ENCODE data around the gene PDE4D.
"Not testable (repeated sequence)": the region's sequence is repeated elsewhere in the genome, so short reads cannot be mapped to it uniquely, and the experiment has no call there.

The PDE4D gene

DNA sequence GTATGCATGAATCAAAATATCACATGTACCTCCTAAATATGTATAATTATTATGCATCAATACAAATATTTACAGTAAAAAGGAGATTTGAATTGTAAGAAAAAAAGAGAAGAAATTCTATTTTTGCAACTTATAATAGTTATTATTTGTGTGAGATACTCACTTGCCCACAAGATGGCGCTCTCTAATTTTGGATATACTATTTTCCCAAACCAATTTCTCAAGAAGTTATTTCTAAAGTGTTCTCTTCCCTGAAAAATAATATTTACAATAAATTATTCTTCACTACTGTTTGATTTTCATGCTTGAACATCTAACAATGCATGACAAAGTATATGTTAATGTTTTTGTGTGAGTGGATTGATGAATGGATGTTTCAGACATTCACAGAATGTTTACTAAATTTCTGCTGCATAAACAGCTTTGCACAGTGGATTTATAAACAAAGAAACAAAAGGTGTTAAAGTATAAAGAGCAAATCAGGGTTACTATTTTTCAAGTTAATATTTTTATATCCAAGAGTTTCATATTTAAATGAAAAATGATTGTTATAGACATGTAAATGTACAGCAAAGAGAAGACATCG lies 503.4 kb downstream of the PDE4D start:
- DNase-seq (ENCODE audit: low read depth): peak; percentile 45
- no peak overlapping the region for H3K4me3 ChIP-seq (ENCODE audit: low read length)
- TF ChIP-seq, protein P1, sequence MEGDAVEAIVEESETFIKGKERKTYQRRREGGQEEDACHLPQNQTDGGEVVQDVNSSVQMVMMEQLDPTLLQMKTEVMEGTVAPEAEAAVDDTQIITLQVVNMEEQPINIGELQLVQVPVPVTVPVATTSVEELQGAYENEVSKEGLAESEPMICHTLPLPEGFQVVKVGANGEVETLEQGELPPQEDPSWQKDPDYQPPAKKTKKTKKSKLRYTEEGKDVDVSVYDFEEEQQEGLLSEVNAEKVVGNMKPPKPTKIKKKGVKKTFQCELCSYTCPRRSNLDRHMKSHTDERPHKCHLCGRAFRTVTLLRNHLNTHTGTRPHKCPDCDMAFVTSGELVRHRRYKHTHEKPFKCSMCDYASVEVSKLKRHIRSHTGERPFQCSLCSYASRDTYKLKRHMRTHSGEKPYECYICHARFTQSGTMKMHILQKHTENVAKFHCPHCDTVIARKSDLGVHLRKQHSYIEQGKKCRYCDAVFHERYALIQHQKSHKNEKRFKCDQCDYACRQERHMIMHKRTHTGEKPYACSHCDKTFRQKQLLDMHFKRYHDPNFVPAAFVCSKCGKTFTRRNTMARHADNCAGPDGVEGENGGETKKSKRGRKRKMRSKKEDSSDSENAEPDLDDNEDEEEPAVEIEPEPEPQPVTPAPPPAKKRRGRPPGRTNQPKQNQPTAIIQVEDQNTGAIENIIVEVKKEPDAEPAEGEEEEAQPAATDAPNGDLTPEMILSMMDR (IDR thresholded peaks at IDR 0.05; ENCODE audit: insufficient read depth, low read depth, low read length, missing control alignments): peak; percentile 51

DNA sequence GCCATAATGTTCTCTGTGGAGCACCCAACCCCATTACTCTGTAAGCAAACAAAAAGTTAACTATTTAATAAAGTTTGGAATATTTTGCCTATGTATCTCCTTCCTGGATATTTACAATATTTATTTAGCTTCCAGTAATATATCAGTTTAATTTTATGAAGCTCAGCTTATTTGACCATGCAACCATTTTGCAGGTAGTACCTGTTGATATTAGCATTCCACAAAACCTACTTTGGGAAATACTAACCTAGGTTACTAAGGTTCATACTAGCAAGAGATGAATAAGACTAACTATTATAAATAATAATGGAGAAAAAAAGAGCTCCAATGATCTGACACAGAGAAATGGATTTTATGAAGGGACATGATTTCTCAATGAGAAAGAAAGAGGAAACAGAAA lies 506.4 kb downstream of the PDE4D start:
- DNase-seq (ENCODE audit: low read depth): no peak
- TF ChIP-seq, protein P1 (IDR thresholded peaks at IDR 0.05; ENCODE audit: insufficient read depth, low read depth, low read length, missing control alignments): no peak
- H3K4me3 ChIP-seq (ENCODE audit: low read length): no peak overlapping the region

DNA sequence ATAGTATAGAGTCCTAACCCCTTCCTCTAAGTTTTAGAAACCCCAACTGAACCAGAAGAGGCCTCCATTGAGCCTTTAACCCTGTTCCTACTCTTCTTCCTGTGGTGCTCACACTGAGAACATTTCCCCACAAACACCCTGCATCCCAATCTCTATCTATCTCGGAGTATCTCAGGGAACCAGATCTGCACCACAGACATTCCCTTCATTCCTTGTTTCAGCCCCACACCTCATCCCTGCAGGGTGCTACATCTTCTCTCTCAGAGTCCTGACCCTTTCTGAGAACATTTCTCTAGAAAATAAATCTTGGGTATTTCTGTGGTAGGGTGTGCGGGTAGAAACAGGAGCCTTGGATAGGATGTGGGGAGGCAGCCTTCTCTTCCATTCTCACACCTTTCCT lies 507.8 kb downstream of the PDE4D start:
- no peak for DNase-seq (ENCODE audit: low read depth)
- H3K4me3 ChIP-seq (ENCODE audit: low read length): no peak overlapping the region
- TF ChIP-seq, protein P1 (IDR thresholded peaks at IDR 0.05; ENCODE audit: insufficient read depth, low read depth, low read length, missing control alignments): no peak

DNA sequence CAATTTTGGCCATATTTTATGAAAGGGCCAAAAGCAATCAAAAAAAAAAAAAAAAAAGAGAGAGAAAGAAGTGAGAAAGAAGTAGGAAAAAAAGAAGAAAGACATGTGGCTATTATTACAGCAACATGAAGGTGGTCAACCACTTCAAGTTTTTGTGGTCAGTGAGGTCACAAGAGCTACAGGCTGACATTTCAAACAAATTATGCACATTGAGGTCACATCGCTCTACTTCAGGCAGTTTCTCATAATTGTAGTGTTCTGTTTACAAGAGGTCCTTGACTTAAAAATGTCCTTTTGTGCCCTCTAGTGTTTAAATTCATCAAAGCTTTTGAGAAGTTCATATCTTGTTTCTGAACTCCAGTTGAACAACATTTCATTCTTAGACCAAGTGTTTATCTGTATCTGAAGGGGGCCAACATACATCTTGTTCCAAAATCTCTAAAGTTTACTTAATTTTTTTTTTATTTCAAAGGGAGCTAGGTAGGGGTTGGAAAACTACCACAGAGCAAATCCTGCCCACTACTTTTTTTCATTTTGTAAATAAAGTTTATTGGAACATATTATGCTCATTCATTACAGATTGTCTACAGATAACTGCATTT lies 513.1 kb downstream of the PDE4D start:
- TF ChIP-seq, protein P1 (IDR thresholded peaks at IDR 0.05; ENCODE audit: insufficient read depth, low read depth, low read length, missing control alignments): peak; percentile 48
- DNase-seq (ENCODE audit: low read depth): peak; percentile 68
- H3K4me3 ChIP-seq (ENCODE audit: low read length): no peak overlapping the region

DNA sequence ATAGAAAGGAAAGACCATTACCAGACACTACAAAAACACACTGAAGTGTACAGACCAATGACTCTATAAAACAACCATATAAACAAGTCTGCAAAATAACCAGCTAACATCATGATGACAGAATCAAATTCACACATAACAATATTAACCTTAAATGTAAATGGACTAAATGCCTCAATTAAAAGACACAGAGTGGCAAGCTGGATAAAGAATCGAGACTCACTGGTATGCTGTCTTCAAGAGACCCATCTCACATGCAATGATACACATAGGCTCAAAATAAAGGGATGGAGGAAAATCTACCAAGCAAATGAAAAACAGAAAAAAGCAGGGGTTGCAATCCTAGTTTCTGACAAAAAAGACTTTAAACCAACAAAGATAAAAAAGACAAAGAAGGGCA lies 519.5 kb downstream of the PDE4D start:
- not testable (repeated sequence) for H3K4me3 ChIP-seq (ENCODE audit: low read length); DNase-seq (ENCODE audit: low read depth)

DNA sequence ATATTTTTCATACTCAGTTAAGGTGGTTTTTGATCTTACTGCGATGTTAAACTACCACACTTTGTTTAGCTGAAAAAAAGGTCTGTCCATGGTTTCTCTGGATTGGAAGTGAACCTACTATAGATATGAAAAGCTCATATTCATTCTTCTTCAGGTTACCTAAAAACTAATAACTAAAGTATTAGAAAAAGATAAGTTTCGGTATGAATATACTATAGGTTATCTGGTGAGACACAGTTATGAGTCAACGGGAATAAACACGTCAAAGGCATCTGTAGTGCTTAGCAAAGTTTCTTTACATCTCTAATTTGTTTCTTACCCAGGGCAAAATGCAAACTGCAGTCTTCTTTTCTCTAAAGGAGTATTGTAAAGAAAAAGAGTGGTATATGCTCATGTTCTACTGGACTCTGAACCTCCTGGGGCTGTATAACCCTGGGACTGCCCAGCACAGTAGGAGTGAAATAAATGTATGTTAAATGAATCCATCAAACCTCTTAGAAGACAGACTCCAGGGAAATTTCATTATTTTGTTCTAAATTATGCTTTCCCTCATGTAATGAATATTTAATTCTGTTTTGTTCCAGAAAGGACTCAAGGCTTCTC lies 521.9 kb downstream of the PDE4D start:
- H3K4me3 ChIP-seq (ENCODE audit: low read length): no peak overlapping the region
- TF ChIP-seq, protein P1 (IDR thresholded peaks at IDR 0.05; ENCODE audit: insufficient read depth, low read depth, low read length, missing control alignments): no peak
- no peak for DNase-seq (ENCODE audit: low read depth)

DNA sequence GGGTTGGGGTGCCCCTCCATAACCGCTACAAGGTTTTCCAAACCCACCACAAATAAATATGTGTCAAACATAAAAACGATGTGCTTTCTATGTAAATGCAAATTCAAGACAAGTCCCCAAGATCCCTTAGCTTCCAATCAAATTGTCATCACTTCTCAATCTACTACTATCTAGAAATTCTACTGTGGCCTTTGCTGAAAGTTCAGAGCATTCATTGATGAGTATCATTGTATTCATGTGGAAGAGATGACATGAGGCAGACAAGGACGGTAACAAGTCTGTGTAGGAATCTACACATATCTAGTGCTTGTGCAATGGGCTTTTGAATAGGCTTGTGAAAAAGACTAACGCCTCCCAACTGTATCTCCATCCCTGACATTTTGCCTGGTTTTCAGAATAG lies 524.6 kb downstream of the PDE4D start:
- H3K4me3 ChIP-seq (ENCODE audit: low read length): no peak overlapping the region
- DNase-seq (ENCODE audit: low read depth): no peak
- TF ChIP-seq, protein P1 (IDR thresholded peaks at IDR 0.05; ENCODE audit: insufficient read depth, low read depth, low read length, missing control alignments): no peak

All from epithelial cell of esophagus (primary cell).